Astrocyte (in vitro differentiated cells and primary cell): Measurements from ENCODE around the gene CPXM2. TPM values are rescaled to one million over a fixed set of nuclear protein-coding genes. Genes with fewer than 3 reads are reported as not detected.

Experiments
- total RNA-seq: library from RNA; stranded (reverse); gene quantifications from 2 replicates; pipeline ENCODE4 v1.2.1, GENCODE V29; 2021

Gene CPXM2
- total RNA-seq, 1 donor from 2014 or later, result 5.2 TPM

Other genes with a start within 250 kb of the CPXM2 start
- gene GPR26, start 225.5 kb downstream of the CPXM2 start, total RNA-seq, result 0.09 TPM in 1 of 2 replicates, not detected in the other
- gene CHST15, start 201.8 kb upstream of the CPXM2 start, total RNA-seq, result 20.6 and 21.2 TPM in 2 replicates